ENCODE results near the gene BMPR1B. TPM values are rescaled to one million over a fixed set of nuclear protein-coding genes. Genes with fewer than 3 reads are reported as not detected.

The BMPR1B gene
- total RNA-seq, 2 donors from 2014 or later: 28.6 to 59.8 TPM

- intact Hi-C loops (cut with DNase I): no loop called here
- no peaks in the 10 kb centered on the region for H3K27me3 ChIP-seq (replicated peaks; ENCODE audit: insufficient read depth)
- 89% methylated on average over 1 of the region's 1 CpG for WGBS
- H3K36me3 ChIP-seq: no peaks in the 10 kb centered on the region
- no peak overlapping the region for H3K27ac ChIP-seq
- no peak overlapping the region for H3K4me3 ChIP-seq
- DNase-seq (ENCODE audit: low spot score): no peak
- no peak for TF ChIP-seq POLR2AphosphoS5 (IDR thresholded peaks at IDR 0.05)
- H3K4me1 ChIP-seq (replicated peaks): no peaks in the 10 kb centered on the region
- no peaks in the 10 kb centered on the region for H3K9me3 ChIP-seq
These were observed 201.6 kb downstream of the BMPR1B start for GRCh38 chr4:94959307-94959706.

DNA sequence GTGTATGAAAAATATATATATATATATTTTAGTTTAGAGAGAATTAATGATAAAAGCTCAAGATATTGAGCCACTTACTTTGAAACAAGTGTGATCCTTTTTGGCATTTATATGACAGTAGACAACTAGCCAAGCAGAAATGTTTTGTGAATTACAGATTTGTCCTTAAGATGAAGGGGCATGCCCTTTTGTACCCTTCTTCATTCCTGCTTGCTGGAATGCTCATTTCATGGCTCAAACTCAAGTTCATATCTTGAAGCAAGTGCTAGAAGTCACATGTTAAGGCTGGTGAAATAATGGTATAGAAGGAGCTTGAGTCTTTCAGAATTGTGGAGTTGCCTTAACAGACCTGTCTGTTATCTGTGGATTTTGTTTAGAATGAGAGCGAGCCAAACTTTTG, 203.0 kb downstream of the BMPR1B start:
- 91% methylated on average over 1 of the region's 1 CpG for WGBS
- no peak overlapping the region for H3K4me3 ChIP-seq
- no peak for TF ChIP-seq POLR2A (IDR thresholded peaks at IDR 0.05)
- TF ChIP-seq POLR2AphosphoS5 (IDR thresholded peaks at IDR 0.05): no peak
- TF ChIP-seq, protein P1, sequence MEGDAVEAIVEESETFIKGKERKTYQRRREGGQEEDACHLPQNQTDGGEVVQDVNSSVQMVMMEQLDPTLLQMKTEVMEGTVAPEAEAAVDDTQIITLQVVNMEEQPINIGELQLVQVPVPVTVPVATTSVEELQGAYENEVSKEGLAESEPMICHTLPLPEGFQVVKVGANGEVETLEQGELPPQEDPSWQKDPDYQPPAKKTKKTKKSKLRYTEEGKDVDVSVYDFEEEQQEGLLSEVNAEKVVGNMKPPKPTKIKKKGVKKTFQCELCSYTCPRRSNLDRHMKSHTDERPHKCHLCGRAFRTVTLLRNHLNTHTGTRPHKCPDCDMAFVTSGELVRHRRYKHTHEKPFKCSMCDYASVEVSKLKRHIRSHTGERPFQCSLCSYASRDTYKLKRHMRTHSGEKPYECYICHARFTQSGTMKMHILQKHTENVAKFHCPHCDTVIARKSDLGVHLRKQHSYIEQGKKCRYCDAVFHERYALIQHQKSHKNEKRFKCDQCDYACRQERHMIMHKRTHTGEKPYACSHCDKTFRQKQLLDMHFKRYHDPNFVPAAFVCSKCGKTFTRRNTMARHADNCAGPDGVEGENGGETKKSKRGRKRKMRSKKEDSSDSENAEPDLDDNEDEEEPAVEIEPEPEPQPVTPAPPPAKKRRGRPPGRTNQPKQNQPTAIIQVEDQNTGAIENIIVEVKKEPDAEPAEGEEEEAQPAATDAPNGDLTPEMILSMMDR (IDR thresholded peaks at IDR 0.05): no peak
- intact Hi-C loops (cut with DNase I): no loop called here
- no peaks in the 10 kb centered on the region for H3K4me1 ChIP-seq (replicated peaks)
- DNase-seq (ENCODE audit: low spot score): no peak
- no peaks in the 10 kb centered on the region for H3K27me3 ChIP-seq (replicated peaks; ENCODE audit: insufficient read depth)
- H3K36me3 ChIP-seq: no peaks in the 10 kb centered on the region
- no peak overlapping the region for H3K27ac ChIP-seq
- H3K9me3 ChIP-seq: no peaks in the 10 kb centered on the region

- H3K9me3 ChIP-seq: no peaks in the 10 kb centered on the region
- WGBS: 79% methylated on average over 2 of the region's 2 CpGs
- intact Hi-C loops (cut with DNase I): no loop called here
- H3K27me3 ChIP-seq (replicated peaks; ENCODE audit: insufficient read depth): no peaks in the 10 kb centered on the region
- TF ChIP-seq POLR2A (IDR thresholded peaks at IDR 0.05) (no peak), POLR2AphosphoS5 (IDR thresholded peaks at IDR 0.05) (no peak)
- TF ChIP-seq, protein P1 (IDR thresholded peaks at IDR 0.05): no peak
- no peak overlapping the region for H3K4me3 ChIP-seq
- H3K36me3 ChIP-seq: no peaks in the 10 kb centered on the region
- no peak for DNase-seq (ENCODE audit: low spot score)
- H3K4me1 ChIP-seq (replicated peaks): no peaks in the 10 kb centered on the region
- no peak overlapping the region for H3K27ac ChIP-seq
These were observed 203.7 kb downstream of the BMPR1B start for GRCh38 chr4:94961420-94961819.

- Histone ChIP-seq H3K27me3 (replicated peaks; ENCODE audit: insufficient read depth) (no peaks in the 10 kb centered on the region), H3K9me3 (no peaks in the 10 kb centered on the region)
- intact Hi-C loops (cut with DNase I): no loop called here
These were observed 204.7 kb downstream of the BMPR1B start for GRCh38 chr4:94962484-94962883.

DNA sequence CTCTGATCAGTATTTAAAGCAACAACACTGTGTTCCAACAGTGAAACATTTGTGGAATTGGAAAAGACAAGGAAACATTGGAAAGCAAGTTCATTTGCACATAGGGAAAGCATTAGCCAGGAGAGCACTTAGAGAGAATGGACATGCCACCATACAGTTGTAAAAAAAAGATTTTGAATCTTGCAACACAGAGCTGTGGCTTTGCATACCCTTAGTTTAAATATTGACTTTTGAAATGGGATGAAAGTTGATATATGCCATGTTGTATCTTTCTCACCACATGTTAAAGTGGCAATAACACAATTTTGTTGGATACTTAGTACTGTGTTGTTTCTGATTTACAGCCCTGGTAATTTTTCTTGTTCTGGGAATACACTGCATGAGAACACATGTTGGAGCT, 208.1 kb downstream of the BMPR1B start:
- no peaks in the 10 kb centered on the region for H3K4me1 ChIP-seq (replicated peaks)
- intact Hi-C loops (cut with DNase I): no loop called here
- no peaks in the 10 kb centered on the region for H3K27me3 ChIP-seq (replicated peaks; ENCODE audit: insufficient read depth)
- no peak for TF ChIP-seq POLR2A (IDR thresholded peaks at IDR 0.05)
- TF ChIP-seq POLR2AphosphoS5 (IDR thresholded peaks at IDR 0.05): no peak
- TF ChIP-seq, protein P1 (IDR thresholded peaks at IDR 0.05): no peak
- no peak overlapping the region for H3K4me3 ChIP-seq
- no peaks in the 10 kb centered on the region for H3K36me3 ChIP-seq
- H3K27ac ChIP-seq: no peak overlapping the region
- no peak for DNase-seq (ENCODE audit: low spot score)
- H3K9me3 ChIP-seq: no peaks in the 10 kb centered on the region

More at GRCh38 chr4:94962484-94962883, 204.7 kb downstream of the BMPR1B start:
- no peak for DNase-seq (ENCODE audit: low spot score)
- no peaks in the 10 kb centered on the region for H3K36me3 ChIP-seq
- no peak overlapping the region for H3K4me3 ChIP-seq
- H3K27ac ChIP-seq: no peak overlapping the region
- TF ChIP-seq POLR2A (IDR thresholded peaks at IDR 0.05): no peak
- TF ChIP-seq POLR2AphosphoS5 (IDR thresholded peaks at IDR 0.05): no peak
- TF ChIP-seq, protein P1 (IDR thresholded peaks at IDR 0.05): no peak
- no peaks in the 10 kb centered on the region for H3K4me1 ChIP-seq (replicated peaks)

Data from prostate gland (tissue), 2 donors.